Lung (tissue), 16 donors: ENCODE results near the gene PAX2. TPM values are rescaled to one million over a fixed set of nuclear protein-coding genes. Genes with fewer than 3 reads are reported as not detected.

Experiments used
- ATAC-seq: fragments of 200-7000 bp; cut with Tn5 transposase; one replicate; pipeline ENCODE4 v1.9.1; 2020; ENCODE audit warnings: moderate number of reproducible peaks; ENCODE audit not compliant: insufficient read depth, low FRiP score
- DNase-seq, 3 donors: peaks; one replicate each; pipeline ENCODE4 v3.0.0-alpha.2; 2013 to 2017
- H3K27ac ChIP-seq, 2 donors: one replicate each; pipeline ENCODE4 v1.5.1; 2013; ENCODE audit warnings: mild to moderate bottlenecking in 2 of 2, moderate library complexity in 2 of 2, control low read depth in 1 of 2, inconsistent platforms in 1 of 2, low read depth in 1 of 2, low read length in 1 of 2
- H3K27me3 ChIP-seq, 3 donors: one replicate each; pipeline ENCODE4 v1.5.1; 2013; ENCODE audit warnings: low read length in 2 of 3; ENCODE audit not compliant: control insufficient read depth in 3 of 3, insufficient read depth in 3 of 3
- H3K36me3 ChIP-seq, 4 donors: one replicate each; pipeline ENCODE4 v1.5.1; 2013; ENCODE audit warnings: low read length in 4 of 4, mild to moderate bottlenecking in 1 of 4, moderate library complexity in 1 of 4; ENCODE audit not compliant: control insufficient read depth in 4 of 4, insufficient read depth in 4 of 4
- H3K4me1 ChIP-seq, 5 donors: one replicate each; pipeline ENCODE4 v1.5.1; 2013; ENCODE audit warnings: low read length in 5 of 5, mild to moderate bottlenecking in 2 of 5, moderate library complexity in 1 of 5; ENCODE audit not compliant: control insufficient read depth in 5 of 5, insufficient read depth in 5 of 5
- H3K4me3 ChIP-seq: one replicate; pipeline ENCODE4 v1.5.1; 2013; ENCODE audit warnings: mild to moderate bottlenecking, control low read depth, moderate library complexity
- H3K9ac ChIP-seq, 2 donors: one replicate each; pipeline ENCODE4 v1.5.1; 2013; ENCODE audit warnings: low read length in 2 of 2, control low read depth in 1 of 2; ENCODE audit not compliant: insufficient read depth in 1 of 2
- H3K9me3 ChIP-seq, 4 donors: one replicate each; pipeline ENCODE4 v1.5.1; 2013; ENCODE audit warnings: low read length in 3 of 4, mild to moderate bottlenecking in 1 of 4, moderate library complexity in 1 of 4; ENCODE audit not compliant: control insufficient read depth in 4 of 4, insufficient read depth in 3 of 4
- CTCF ChIP-seq: IDR thresholded peaks from 2 replicates; pipeline ENCODE4 v1.5.1; 2012; ENCODE audit warnings: mild to moderate bottlenecking; ENCODE audit errors: control extremely low read depth, extremely low read depth
- WGBS, 2 donors: extraction: QIAGEN DNeasy Blood & Tissue Kit; methylation state at CpG; one replicate each; pipeline ENCODE4 v1.1.7; 2013; 5-methylcytosine and 5-hydroxymethylcytosine counted together
- long read RNA-seq, 5 donors: transcript quantifications; one replicate each; lab custom pipeline, GENCODE V29; 2026
- polyA plus RNA-seq, 2 donors: library from polyadenylated mRNA; stranded (reverse); fragments of 200-250 nt; gene quantifications; one replicate each; pipeline ENCODE4 v1.2.1, GENCODE V29; 2013
- total RNA-seq, 2 donors: library from RNA; depleted of rRNA in 1 of 2; stranded (reverse); fragments of >200 nt in 1 of 2; gene quantifications; one replicate each; pipeline ENCODE4 v1.2.1, GENCODE V29; 2014 to 2021
- donor health status: control.
- donor health status: control.
- donor health status: Bipolar disorder and iron deficiency.
- donor health status: healthy.
- donor health status: DM: yes; HTN: yes; CAD: no.

The PAX2 gene
- total RNA-seq (not detected), polyA plus RNA-seq (not detected)
- long read RNA-seq, donor 1, result 0 reads
- long read RNA-seq, donor 2, result 0 reads
- long read RNA-seq, donor 3, result 0 reads
- long read RNA-seq, donor 4, result 0 reads
- long read RNA-seq, donor 5, result 0 reads

- Histone ChIP-seq H3K36me3 (no peaks in the 10 kb centered on the region), H3K27me3 (peaks cover 2 to 91% (median 80%) of the 10 kb centered on the region in 3 donors), H3K9ac (no peak within 1 kb of the TSS), H3K27ac (no peak within 1 kb of the TSS), H3K4me1 (peaks cover 0 to 31% (median 0%) of the 10 kb centered on the region in 5 donors), H3K4me3 (peak within 1 kb of the TSS; percentile 2), H3K9me3 (peaks cover 0 to 11% (median 0%) of the 10 kb centered on the region in 4 donors)
- 1 to 2% methylated on average over 64 to 75 of the region's 75 CpGs for WGBS, 2 donors
- DNase-seq (no peak), ATAC-seq (no peak)
- no peak for TF ChIP-seq CTCF
These were observed at the start of gene PAX2 for GRCh38 chr10:100744987-100745881. Gene PAX2 (plus strand): TSS chr10:100745582. CDS start chr10:100746261, 679 bp downstream.

GRCh38 chr10:100696477-100696901, 48.9 kb upstream of the PAX2 start:
- no peak for TF ChIP-seq CTCF
- ATAC-seq, result no peak
- H3K9me3 ChIP-seq, result peaks cover 0 to 3% (median 0%) of the 10 kb centered on the region in 4 donors
- no peaks in the 10 kb centered on the region for H3K4me1 ChIP-seq
- no peak overlapping the region for H3K4me3 ChIP-seq
- H3K27me3 ChIP-seq, result peaks cover 0 to 46% (median 6%) of the 10 kb centered on the region in 3 donors
- H3K27ac ChIP-seq, result no peak overlapping the region
- 63 to 86% methylated on average over 2 of the region's 2 CpGs for WGBS, 2 donors
- no peak overlapping the region for H3K9ac ChIP-seq
- no peak for DNase-seq
- H3K36me3 ChIP-seq, result no peaks in the 10 kb centered on the region

GRCh38 chr10:100697070-100697469, 48.3 kb upstream of the PAX2 start:
- no peaks in the 10 kb centered on the region for H3K36me3 ChIP-seq
- no peak overlapping the region for H3K4me3 ChIP-seq
- H3K9me3 ChIP-seq, result peaks cover 0 to 3% (median 0%) of the 10 kb centered on the region in 4 donors
- WGBS, 2 donors, result 86 to 94% methylated on average over 1 of the region's 1 CpG
- no peak for TF ChIP-seq CTCF
- ATAC-seq, result no peak
- no peak overlapping the region for H3K9ac ChIP-seq
- no peaks in the 10 kb centered on the region for H3K4me1 ChIP-seq
- DNase-seq, result peak; percentile 31 to 57 (median 38)
- peaks cover 0 to 45% (median 6%) of the 10 kb centered on the region in 3 donors for H3K27me3 ChIP-seq
- H3K27ac ChIP-seq, result no peak overlapping the region
